HG03469 (cell line): Measurements from ENCODE around the gene D2HGDH.
"Not testable (repeated sequence)": the region's sequence is repeated elsewhere in the genome, so short reads cannot be mapped to it uniquely, and the experiment has no call there.

ENCODE experiments used
- ATAC-seq: cut with Tn5 transposase; IDR thresholded peaks from one replicate; pipeline ENCODE4 v1.9.1; 2021; ENCODE audit warnings: mild to moderate bottlenecking, moderate library complexity, moderate number of reproducible peaks; ENCODE audit not compliant: unreplicated experiment

The D2HGDH gene

GRCh38 chr2:241788572-241788971, 54.1 kb downstream of the D2HGDH start:
- no peak for ATAC-seq

GRCh38 chr2:241791385-241791784, 57.0 kb downstream of the D2HGDH start:
- ATAC-seq = not testable (repeated sequence)

- no peak for ATAC-seq
Measured at GRCh38 chr2:241793385-241793784, 59.0 kb downstream of the D2HGDH start.

- no peak for ATAC-seq
Measured at GRCh38 chr2:241794250-241794823, 59.9 kb downstream of the D2HGDH start.

GRCh38 chr2:241795021-241795999, 60.9 kb downstream of the D2HGDH start:
- no peak for ATAC-seq

GRCh38 chr2:241796209-241796608, 61.8 kb downstream of the D2HGDH start:
- ATAC-seq = no peak

- ATAC-seq = no peak
Measured at GRCh38 chr2:241796610-241797138, 62.2 kb downstream of the D2HGDH start.

- no peak for ATAC-seq
Measured at GRCh38 chr2:241797441-241798080, 63.1 kb downstream of the D2HGDH start.

- ATAC-seq = no peak
Measured at GRCh38 chr2:241798081-241798630, 63.7 kb downstream of the D2HGDH start.

GRCh38 chr2:241798631-241799521, 64.4 kb downstream of the D2HGDH start:
- no peak for ATAC-seq

GRCh38 chr2:241799522-241800197, 65.2 kb downstream of the D2HGDH start:
- no peak for ATAC-seq

GRCh38 chr2:241800198-241800903, 65.9 kb downstream of the D2HGDH start:
- not testable (repeated sequence) for ATAC-seq

GRCh38 chr2:241801611-241802420, 67.4 kb downstream of the D2HGDH start:
- ATAC-seq = no peak

- no peak for ATAC-seq
Measured at GRCh38 chr2:241802421-241803318, 68.2 kb downstream of the D2HGDH start.

- ATAC-seq = no peak
Measured at GRCh38 chr2:241803387-241804325, 69.2 kb downstream of the D2HGDH start.
